ENCODE results near the gene AASDH.
"Not testable (repeated sequence)": the region's sequence is repeated elsewhere in the genome, so short reads cannot be mapped to it uniquely, and the experiment has no call there.

Gene AASDH

DNA sequence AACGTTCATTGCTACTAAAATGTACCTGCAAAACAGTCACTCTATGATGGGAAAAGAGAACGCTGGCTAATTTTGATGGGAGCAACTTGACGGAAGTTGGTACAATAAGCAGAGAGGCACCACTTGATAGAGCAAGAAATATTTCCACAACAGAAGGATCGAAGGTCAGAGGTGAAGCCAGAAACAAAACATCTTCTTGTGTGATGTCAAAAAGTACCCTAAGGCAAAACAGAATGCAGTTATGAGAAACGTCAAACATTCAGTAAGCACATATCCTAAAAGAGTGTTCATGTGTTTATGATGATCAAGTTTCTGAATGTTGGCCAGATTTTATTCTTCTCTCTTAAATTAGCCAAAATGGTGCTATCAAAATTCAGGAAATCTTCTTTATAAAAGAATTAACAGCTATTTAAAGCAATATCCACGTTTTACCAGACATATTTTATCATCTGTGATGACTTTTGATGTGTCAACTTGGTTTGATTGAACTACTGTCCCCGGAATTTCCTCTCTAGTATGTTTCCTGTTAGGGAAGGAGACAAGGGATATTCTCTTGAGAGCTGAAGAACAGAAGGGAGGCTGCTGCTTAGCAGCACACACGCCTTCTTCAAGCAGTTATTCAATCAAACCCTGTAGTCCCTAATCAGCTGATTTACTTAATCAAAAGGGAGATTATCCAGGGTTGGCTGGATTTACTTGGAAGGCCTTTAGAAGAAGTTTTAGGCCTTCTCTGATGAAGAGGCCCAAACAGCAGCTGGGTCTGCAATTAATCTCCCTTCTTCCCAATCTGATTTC lies 15.7 kb downstream of the AASDH start:
- ATAC-seq (replicated peaks) (no peak), DNase-seq (no peak)
- Mint-ChIP-seq H3K9me3 (peaks cover 0 to 2% of the 10 kb centered on the region in 2 donors), H3K27ac (no peak overlapping the region), H3K4me3 (no peak overlapping the region), H3K36me3 (peaks cover 18 to 42% of the 10 kb centered on the region in 2 donors), H3K4me1 (peaks cover 0 to 2% of the 10 kb centered on the region in 2 donors), H3K27me3 (no peaks in the 10 kb centered on the region)

DNA sequence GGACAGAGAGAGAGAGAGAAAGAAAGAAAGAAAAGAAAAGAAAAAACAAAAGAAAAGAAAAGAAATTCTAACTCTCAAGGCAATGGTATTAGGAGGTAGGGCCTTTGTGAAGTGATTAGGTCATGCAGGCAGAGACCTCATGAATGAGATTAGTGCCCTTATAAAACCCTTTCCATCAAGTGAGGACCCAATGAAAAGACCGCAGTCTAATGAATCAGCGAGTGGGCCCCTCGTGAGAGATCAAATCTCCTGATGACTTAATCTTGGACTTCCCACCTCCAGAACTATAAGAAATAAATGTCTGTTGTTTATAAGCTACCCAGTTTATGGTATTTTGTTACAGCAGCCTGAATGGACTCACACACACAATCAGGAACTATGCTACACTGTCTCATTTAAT lies 16.9 kb downstream of the AASDH start:
- DNase-seq: no peak
- no peaks in the 10 kb centered on the region for H3K27me3 Mint-ChIP-seq
- H3K36me3 Mint-ChIP-seq: peaks cover 20 to 40% of the 10 kb centered on the region in 2 donors
- H3K4me1 Mint-ChIP-seq: peaks cover under 1 to 7% of the 10 kb centered on the region in 2 donors
- H3K4me3 Mint-ChIP-seq: no peak overlapping the region
- ATAC-seq (replicated peaks): no peak
- peaks cover 0 to 3% of the 10 kb centered on the region in 2 donors for H3K9me3 Mint-ChIP-seq
- no peak overlapping the region for H3K27ac Mint-ChIP-seq

DNA sequence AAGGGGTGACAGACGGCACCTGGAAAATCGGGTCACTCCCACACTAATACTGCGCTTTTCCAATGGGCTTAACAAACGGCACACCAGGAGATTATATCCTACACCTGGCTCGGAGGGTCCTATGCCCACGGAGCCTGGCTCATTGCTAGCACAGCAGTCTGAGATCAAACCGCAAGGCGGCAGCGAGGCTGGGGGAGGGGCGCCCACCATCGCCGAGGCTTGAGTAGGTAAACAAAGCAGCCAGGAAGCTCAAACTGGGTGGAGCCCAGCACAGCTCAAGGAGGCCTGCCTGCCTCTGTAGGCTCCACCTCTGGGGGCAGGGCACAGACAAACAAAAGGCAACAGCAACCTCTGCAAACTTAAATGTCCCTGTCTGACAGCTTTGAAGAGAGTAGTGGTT lies 24.3 kb downstream of the AASDH start:
- H3K36me3 Mint-ChIP-seq: peaks cover 35 to 43% of the 10 kb centered on the region in 2 donors
- DNase-seq; H3K27me3 Mint-ChIP-seq; H3K27ac Mint-ChIP-seq; H3K9me3 Mint-ChIP-seq; H3K4me3 Mint-ChIP-seq; H3K4me1 Mint-ChIP-seq; ATAC-seq (replicated peaks): not testable (repeated sequence)

DNA sequence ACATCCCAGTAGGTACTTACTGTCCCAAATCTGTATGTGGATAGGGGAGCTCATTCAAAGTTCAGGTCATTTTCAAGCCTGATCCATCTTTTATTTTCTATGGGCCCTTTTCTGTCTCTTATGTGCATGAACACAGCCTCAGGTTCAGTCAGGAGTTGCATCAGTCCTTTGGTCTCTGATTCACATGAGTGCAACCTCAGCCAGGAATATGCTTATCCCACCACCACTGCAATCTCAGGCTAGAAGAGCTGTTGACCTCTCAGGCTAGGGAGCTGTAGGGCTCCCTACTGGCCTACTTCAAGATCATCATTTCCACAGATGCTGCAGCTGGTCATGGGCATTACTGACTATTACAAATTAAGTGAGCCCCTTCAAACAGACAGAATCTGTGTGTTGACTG lies 27.2 kb downstream of the AASDH start:
- no peaks in the 10 kb centered on the region for H3K27me3 Mint-ChIP-seq
- H3K36me3 Mint-ChIP-seq: peaks cover 28 to 36% of the 10 kb centered on the region in 2 donors
- no peak overlapping the region for H3K4me3 Mint-ChIP-seq
- H3K4me1 Mint-ChIP-seq: no peaks in the 10 kb centered on the region
- no peak overlapping the region for H3K27ac Mint-ChIP-seq
- peaks cover 0 to 4% of the 10 kb centered on the region in 2 donors for H3K9me3 Mint-ChIP-seq
- DNase-seq: no peak
- ATAC-seq (replicated peaks): no peak

DNA sequence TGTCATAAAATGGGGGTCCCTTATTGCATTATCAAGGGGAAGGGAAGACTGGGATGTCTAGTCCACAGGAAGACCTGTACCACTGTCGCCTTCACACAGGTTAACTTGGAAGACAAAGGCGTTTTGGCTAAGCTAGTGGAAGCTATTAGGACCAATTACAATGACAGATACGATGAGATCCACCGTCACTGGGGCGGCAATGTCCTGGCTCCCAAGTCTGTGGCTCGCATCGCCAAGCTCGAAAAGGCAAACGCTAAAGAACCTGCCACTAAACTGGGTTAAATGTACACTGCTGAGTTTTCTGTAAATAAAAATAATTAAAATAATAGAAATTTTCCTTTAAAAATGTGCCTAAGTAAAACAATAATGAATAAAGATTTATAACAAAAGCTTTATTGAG lies 30.6 kb downstream of the AASDH start:
- peaks cover 12 to 19% of the 10 kb centered on the region in 2 donors for H3K36me3 Mint-ChIP-seq
- DNase-seq: no peak
- H3K9me3 Mint-ChIP-seq: no peaks in the 10 kb centered on the region

DNA sequence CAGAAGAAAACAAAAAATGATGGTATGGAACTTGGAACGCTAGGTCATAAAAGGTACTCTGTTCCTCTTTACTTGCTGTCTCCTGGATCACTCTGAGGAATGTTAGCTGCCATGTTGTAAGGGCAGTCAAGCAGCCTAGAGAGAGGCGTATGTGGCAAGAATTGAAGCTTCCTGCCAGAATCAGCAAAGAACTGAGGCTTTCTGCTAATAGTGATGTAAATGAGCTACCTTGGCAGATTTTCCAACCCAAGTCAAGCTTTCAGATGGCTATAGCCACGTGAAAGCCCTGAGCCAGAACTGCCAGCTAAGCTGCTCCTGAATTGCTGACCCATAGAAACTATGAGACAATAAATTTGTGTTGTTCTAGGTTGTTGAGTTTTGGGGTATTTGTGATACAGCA lies 38.7 kb downstream of the AASDH start:
- Mint-ChIP-seq H3K27ac (no peak overlapping the region), H3K36me3 (peaks cover 20 to 28% of the 10 kb centered on the region in 2 donors), H3K4me1 (no peaks in the 10 kb centered on the region), H3K4me3 (no peak overlapping the region), H3K27me3 (no peaks in the 10 kb centered on the region), H3K9me3 (no peaks in the 10 kb centered on the region)
- no peak for ATAC-seq (replicated peaks)
- no peak for DNase-seq

More for the DNA sequence above, 30.6 kb downstream of the AASDH start:
- Mint-ChIP-seq H3K4me3 (no peak overlapping the region), H3K27me3 (no peaks in the 10 kb centered on the region), H3K4me1 (no peaks in the 10 kb centered on the region), H3K27ac (no peak overlapping the region)
- ATAC-seq (replicated peaks): no peak

DNA sequence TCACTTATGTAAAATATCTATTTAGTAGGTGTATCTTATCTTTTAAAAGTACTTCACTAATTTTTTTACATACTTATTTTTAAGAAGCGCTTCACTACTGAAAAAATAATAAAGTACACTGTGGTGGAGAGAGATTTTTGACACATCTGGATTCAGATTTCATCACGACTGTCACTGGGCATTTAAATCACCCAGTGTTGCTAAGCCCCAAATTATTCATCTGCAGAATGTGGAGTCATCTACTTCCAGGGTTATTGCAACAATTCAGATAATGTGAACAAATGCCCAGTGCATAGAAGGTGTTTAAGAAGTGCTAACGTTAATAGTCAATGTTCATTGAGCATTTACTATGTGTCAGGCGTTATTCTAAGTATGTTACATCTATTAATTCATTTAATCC lies 41.8 kb downstream of the AASDH start:
- Mint-ChIP-seq H3K4me1 (no peaks in the 10 kb centered on the region), H3K9me3 (no peaks in the 10 kb centered on the region), H3K4me3 (no peak overlapping the region), H3K27me3 (no peaks in the 10 kb centered on the region), H3K36me3 (peaks cover 22 to 32% of the 10 kb centered on the region in 2 donors), H3K27ac (no peak overlapping the region)
- ATAC-seq (replicated peaks): no peak
- DNase-seq: no peak

DNA sequence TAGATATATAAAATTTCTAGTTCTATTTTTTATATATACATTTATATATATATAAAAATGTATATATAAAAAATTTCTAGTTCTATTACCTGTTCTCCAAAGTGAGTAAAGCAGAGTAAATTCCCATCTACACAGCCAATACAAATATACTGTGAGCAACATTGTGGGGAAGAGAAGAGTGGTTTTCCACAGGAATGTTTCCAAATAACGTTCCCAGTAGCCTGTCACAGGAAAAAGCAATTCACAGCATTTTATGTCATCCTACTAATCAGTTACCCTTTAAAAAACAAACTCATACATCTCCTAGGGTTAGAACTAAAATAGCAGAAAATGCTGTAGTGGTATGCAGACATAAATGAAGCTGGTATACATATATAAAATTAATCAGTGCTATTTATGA lies 44.5 kb downstream of the AASDH start:
- no peaks in the 10 kb centered on the region for H3K27me3 Mint-ChIP-seq
- no peak overlapping the region for H3K4me3 Mint-ChIP-seq
- no peaks in the 10 kb centered on the region for H3K4me1 Mint-ChIP-seq
- peaks cover 18 to 26% of the 10 kb centered on the region in 2 donors for H3K36me3 Mint-ChIP-seq
- ATAC-seq (replicated peaks) (no peak), DNase-seq (no peak)
- H3K9me3 Mint-ChIP-seq: no peaks in the 10 kb centered on the region
- H3K27ac Mint-ChIP-seq: no peak overlapping the region

DNA sequence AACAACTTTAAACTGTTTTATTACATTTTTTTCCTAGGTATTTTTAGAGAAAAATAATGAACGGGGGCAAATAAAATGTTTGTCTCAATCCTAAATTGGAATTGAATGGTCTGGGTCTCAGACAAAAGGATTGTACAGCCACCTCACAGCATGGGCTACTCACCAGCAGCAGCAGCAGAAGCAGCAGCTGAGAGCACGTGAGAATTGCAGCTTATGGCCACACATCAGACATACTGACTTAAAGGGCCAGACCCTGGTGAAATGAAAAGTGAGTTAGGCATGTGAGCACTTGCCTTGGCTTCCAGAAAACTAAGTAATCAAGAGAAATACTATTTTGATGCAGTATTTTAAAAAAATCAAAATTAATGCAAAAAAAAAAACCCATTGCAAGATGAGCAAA lies 56.6 kb downstream of the AASDH start:
- no peak for DNase-seq
- Mint-ChIP-seq H3K4me1 (no peaks in the 10 kb centered on the region), H3K9me3 (peaks cover 7% of the 10 kb centered on the region in 2 donors), H3K27ac (no peak overlapping the region), H3K36me3 (peaks cover 0 to 3% of the 10 kb centered on the region in 2 donors), H3K27me3 (no peaks in the 10 kb centered on the region), H3K4me3 (no peak overlapping the region)
- no peak for ATAC-seq (replicated peaks)

DNA sequence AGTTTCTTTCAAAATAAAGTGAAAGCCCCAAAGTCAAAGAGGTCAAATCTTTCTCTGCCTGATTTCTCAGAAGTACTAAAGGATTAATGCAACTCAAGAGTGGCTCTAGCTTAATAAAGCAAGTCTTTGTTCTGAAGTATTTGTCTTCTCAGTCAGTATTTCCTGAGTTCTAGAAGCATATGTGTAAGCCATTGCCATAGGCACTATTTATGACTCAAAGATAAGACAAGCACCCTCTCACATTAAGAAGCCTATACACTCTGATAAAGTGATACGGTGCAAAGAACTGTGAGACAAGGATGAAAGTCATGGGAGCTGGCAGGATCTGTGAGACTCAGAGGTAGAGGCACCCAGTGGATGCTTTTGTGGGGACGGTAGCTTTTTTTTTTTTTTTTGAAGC lies 60.9 kb downstream of the AASDH start:
- DNase-seq (no peak), ATAC-seq (replicated peaks) (no peak)
- Mint-ChIP-seq H3K27me3 (no peaks in the 10 kb centered on the region), H3K4me1 (no peaks in the 10 kb centered on the region), H3K4me3 (no peak overlapping the region), H3K9me3 (no peaks in the 10 kb centered on the region), H3K36me3 (no peaks in the 10 kb centered on the region), H3K27ac (no peak overlapping the region)

DNA sequence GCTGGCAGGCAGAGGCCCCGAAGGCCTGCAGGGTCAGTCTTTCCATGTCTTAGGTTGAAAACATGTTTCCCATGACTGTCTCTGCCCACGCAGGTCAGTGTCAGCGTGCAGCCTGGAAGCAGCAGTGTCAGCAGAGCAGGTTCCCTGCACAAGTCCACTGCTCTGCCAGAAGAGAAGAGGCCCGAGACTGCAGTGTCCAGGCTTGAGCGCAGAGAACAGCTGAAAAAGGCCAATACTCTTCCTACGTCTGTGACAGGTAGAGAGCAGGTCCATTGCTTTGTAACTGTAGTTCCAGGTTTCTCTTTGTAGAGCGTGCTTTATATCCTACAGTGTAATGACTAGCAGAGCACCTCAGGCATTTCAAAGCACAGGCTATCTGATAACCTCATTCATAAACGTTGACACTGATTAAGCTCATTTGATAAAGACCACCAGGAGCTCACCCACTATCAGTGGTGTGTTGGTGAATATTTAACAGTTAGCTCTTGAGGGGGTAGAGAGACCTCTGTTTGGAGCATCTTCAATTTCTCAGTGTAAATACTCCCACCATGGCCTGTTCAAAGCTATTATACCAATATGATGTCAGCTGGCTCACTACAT lies 63.2 kb downstream of the AASDH start:
- DNase-seq (no peak), ATAC-seq (replicated peaks) (no peak)
- Mint-ChIP-seq H3K9me3 (no peaks in the 10 kb centered on the region), H3K36me3 (no peaks in the 10 kb centered on the region), H3K27me3 (no peaks in the 10 kb centered on the region), H3K4me1 (no peaks in the 10 kb centered on the region), H3K27ac (no peak overlapping the region), H3K4me3 (no peak overlapping the region)

DNA sequence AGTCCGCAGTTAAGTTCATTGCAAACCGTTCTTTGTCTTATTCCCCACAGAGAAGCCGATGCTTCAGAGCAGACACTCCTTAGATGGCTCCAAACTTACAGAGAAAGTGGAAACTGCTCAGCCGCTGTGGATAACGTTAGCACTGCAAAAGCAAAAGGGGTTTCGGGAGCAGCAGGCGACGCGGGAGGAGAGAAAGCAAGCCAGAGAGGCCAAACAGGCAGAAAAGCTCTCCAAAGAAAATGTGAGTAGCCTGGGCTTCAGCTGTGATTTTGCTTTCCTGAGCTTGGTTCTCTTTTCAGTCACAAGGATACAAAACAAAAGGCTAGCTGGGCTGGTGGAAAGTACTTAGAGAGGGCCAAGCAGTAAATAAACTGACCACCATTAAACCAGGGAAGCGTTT lies 64.0 kb downstream of the AASDH start:
- ATAC-seq (replicated peaks) (no peak), DNase-seq (no peak)
- no peaks in the 10 kb centered on the region for H3K9me3 Mint-ChIP-seq
- no peaks in the 10 kb centered on the region for H3K27me3 Mint-ChIP-seq
- H3K4me3 Mint-ChIP-seq: no peak overlapping the region
- no peak overlapping the region for H3K27ac Mint-ChIP-seq
- no peaks in the 10 kb centered on the region for H3K36me3 Mint-ChIP-seq
- no peaks in the 10 kb centered on the region for H3K4me1 Mint-ChIP-seq

DNA sequence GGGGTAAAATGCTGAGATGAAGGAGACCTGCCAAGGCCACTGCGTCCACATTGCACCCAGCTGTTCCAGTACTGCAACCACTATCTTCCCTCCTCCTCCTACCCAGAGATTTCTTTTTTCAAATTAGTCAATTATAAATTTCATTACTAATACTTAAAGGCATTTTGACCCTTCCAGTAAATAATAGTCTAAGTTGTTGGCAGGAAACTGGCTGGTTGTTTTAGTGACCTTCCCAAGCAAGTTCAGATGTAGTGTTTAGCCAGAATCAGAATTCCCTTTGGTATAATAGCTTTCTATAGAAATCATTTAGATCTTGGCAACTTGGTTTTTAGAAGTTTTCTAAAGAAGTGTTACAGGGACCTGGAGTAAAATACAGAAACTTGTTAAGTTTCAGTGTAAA lies 66.0 kb downstream of the AASDH start:
- H3K4me3 Mint-ChIP-seq: no peak overlapping the region
- H3K27ac Mint-ChIP-seq: no peak overlapping the region
- H3K4me1 Mint-ChIP-seq: no peaks in the 10 kb centered on the region
- DNase-seq (no peak), ATAC-seq (replicated peaks) (no peak)
- H3K9me3 Mint-ChIP-seq: no peaks in the 10 kb centered on the region
- no peaks in the 10 kb centered on the region for H3K36me3 Mint-ChIP-seq
- no peaks in the 10 kb centered on the region for H3K27me3 Mint-ChIP-seq

DNA sequence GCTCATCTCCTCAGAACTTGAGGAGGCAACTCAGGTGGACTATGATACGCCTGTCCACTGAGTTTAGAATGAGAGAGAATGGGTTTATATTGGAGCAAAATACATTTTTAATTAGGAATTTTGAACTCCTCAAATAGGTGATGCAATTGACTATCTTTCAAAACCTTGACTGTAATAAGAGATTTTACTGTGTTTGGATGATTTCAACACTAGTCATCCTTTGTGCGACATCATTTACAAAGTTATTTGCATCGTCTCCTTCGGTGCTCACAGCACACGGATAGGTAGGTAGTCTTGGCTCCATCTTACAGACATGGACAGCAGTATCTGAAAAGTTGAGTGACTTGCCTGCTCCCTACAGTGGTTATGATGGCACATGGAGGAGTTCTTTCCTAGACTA lies 67.0 kb downstream of the AASDH start:
- ATAC-seq (replicated peaks) (no peak), DNase-seq (no peak)
- H3K4me3 Mint-ChIP-seq: no peak overlapping the region
- peaks cover 0 to 3% of the 10 kb centered on the region in 2 donors for H3K9me3 Mint-ChIP-seq
- H3K27ac Mint-ChIP-seq: no peak overlapping the region
- no peaks in the 10 kb centered on the region for H3K27me3 Mint-ChIP-seq
- no peaks in the 10 kb centered on the region for H3K4me1 Mint-ChIP-seq
- H3K36me3 Mint-ChIP-seq: no peaks in the 10 kb centered on the region

DNA sequence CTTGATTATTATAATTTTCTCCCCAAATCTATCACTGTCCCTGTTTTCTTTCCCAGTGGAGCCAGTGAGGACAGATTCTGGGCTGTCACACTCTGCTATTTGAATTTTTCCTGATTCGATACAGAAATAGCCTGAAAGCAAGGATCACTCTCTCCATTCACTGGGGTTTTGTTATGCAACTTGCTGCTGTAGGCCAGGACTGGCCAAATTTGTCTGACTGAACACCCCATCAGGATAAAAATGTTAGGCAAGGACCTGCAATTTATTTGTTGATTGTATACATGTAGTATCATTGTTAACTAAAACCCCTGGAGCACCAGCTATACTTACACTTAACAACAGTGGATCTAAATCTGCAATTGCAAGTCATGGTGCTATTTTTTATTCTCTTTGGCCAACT lies 68.7 kb downstream of the AASDH start:
- ATAC-seq (replicated peaks) (no peak), DNase-seq (no peak)
- no peak overlapping the region for H3K27ac Mint-ChIP-seq
- no peaks in the 10 kb centered on the region for H3K27me3 Mint-ChIP-seq
- H3K4me1 Mint-ChIP-seq: no peaks in the 10 kb centered on the region
- H3K36me3 Mint-ChIP-seq: peaks cover 0 to 4% of the 10 kb centered on the region in 2 donors
- H3K4me3 Mint-ChIP-seq: no peak overlapping the region
- peaks cover 4 to 6% of the 10 kb centered on the region in 2 donors for H3K9me3 Mint-ChIP-seq

Data from stimulated activated naive B cell treated with anti-CD40 and anti-IgM and Interleukin-4, amounts not matched to agents 10 μg/mL and 1 μg/mL and 100 μg/mL, for 72 hours (primary cell).